Gastroesophageal sphincter (tissue), 2 donors: ENCODE data around the gene OASL.

Experiments
- POLR2A ChIP-seq, 2 donors: fragments of 450-650 bp; IDR thresholded peaks; one replicate each; pipeline ENCODE4 v1.6.1; 2017; ENCODE audit warnings: antibody characterized with exemption in 2 of 2, mild to moderate bottlenecking in 2 of 2, moderate library complexity in 1 of 2
- POLR2AphosphoS5 ChIP-seq: sonication (generic); formaldehyde crosslinking; IDR thresholded peaks from one replicate; pipeline ENCODE4 v1.6.1; 2017; ENCODE audit warnings: antibody characterized with exemption

- TF ChIP-seq POLR2A (IDR thresholded peaks at IDR 0.05) (no peak), POLR2AphosphoS5 (no peak)
Observed at GRCh38 chr12:121064116-121064515, 25.1 kb upstream of the OASL start.
